Heart right ventricle (tissue), 16 donors: ENCODE measurements around the gene ZNF496. TPM values are rescaled to one million over a fixed set of nuclear protein-coding genes. Genes with fewer than 3 reads are reported as not detected.
A peak's percentile ranks its signal among the peaks of the same experiment; 100 is the strongest.

ENCODE experiments used
- ATAC-seq, 8 donors: fragments of 200-7000 bp; cut with Tn5 transposase; one replicate each; pipeline ENCODE4 v1.9.1; 2020; ENCODE audit warnings: mild to moderate bottlenecking in 8 of 8, moderate library complexity in 8 of 8, moderate number of reproducible peaks in 1 of 8
- DNase-seq, 2 donors: peaks; one replicate each; pipeline ENCODE4 v3.0.0-alpha.2; 2020
- H3K27ac ChIP-seq, 10 donors: fragments of 200-600 bp; sonication (generic) in 2 of 10; one replicate each; pipeline versions ENCODE4 v1.5.0 to v1.8.0; 2020 to 2022; ENCODE audit warnings: mild to moderate bottlenecking in 3 of 10
- H3K27me3 ChIP-seq, 7 donors: fragments of 200-600 bp; one replicate each; pipeline ENCODE4 v1.8.0; 2021 to 2022; ENCODE audit warnings: mild to moderate bottlenecking in 2 of 7
- H3K36me3 ChIP-seq, 9 donors: fragments of 200-600 bp; sonication (generic) in 1 of 9; one replicate each; pipeline versions ENCODE4 v1.5.0 to v1.8.0; 2020 to 2022; ENCODE audit warnings: mild to moderate bottlenecking in 2 of 9
- H3K4me1 ChIP-seq, 9 donors: fragments of 200-600 bp; sonication (generic) in 1 of 9; one replicate each; pipeline versions ENCODE4 v1.5.0 to v1.8.0; 2020 to 2022; ENCODE audit warnings: mild to moderate bottlenecking in 4 of 9
- H3K4me3 ChIP-seq, 10 donors: fragments of 200-600 bp; sonication (generic) in 2 of 10; one replicate each; pipeline versions ENCODE4 v1.5.0 to v1.8.0; 2020 to 2022; ENCODE audit warnings: mild to moderate bottlenecking in 7 of 10, moderate library complexity in 2 of 10
- H3K9me3 ChIP-seq, 11 donors: fragments of 200-600 bp in 10 of 11; sonication (generic) in 2 of 11; one replicate each; pipeline versions ENCODE4 v1.5.0 to v1.8.0; 2013 to 2022; ENCODE audit warnings: mild to moderate bottlenecking in 2 of 11, control low read depth in 1 of 11, moderate library complexity in 1 of 11
- WGBS, 2 donors: extraction: QIAGEN DNeasy Blood & Tissue Kit; methylation state at CpG; one replicate each; pipeline ENCODE4 v1.1.7; 2013; ENCODE audit warnings: inconsistent platforms in 1 of 2; 5-methylcytosine and 5-hydroxymethylcytosine counted together
- intact Hi-C, 10 donors: fragments of 100-400 bp; cut with DNase I; formaldehyde crosslinking; loops; one replicate each; pipeline versions ENCODE4 v1.11.1 to v1.14.2; 2022
- polyA plus RNA-seq, 2 donors: library from polyadenylated mRNA; stranded (reverse); fragments of 200-250 nt; gene quantifications; one replicate each; pipeline ENCODE4 v1.2.3, GENCODE V29; 2013
- total RNA-seq, 10 donors: library from RNA; stranded (reverse); fragmentation: NEBNext Ultra II Directional in 3 of 10; extraction: Animal tissue kit (Norgen Biotek cat#: 25700) in 3 of 10; gene quantifications; one replicate each; pipeline versions ENCODE4 v1.2.1 to v1.2.4, GENCODE V29; 2021 to 2023
- TF ChIP-seq, protein P1 (sequence below), 9 donors: fragments of 200-600 bp; sonication (generic) in 2 of 9; IDR thresholded peaks; one replicate each; pipeline versions ENCODE4 v1.5.0 to v1.8.0; 2021 to 2022; ENCODE audit warnings: antibody characterized with exemption in 9 of 9, mild to moderate bottlenecking in 5 of 9, moderate library complexity in 1 of 9
- donor health status: Arrhythmogenic right ventricular cardiomyopathy.
- donor health status: ischemic (EF 13 %, LVEDD 7.1; RV severe dilation, severe dysfunction).
- donor health status: healthy with polysubstance abuse.
- donor health status: DM: no; HTN: yes; CAD: no.
- donor health status: DM: no; HTN: no; CAD: no.
- donor health status: ischemic (EF 25% LVEDD 6.9; RV normal size, moderate dysfunction).
- donor health status: ischemic (EF 25% LVEDD 5.7; RV mildly dilated, moderate dysfunction).
- donor health status: healthy.
- donor health status: DM: yes; HTN: yes; CAD: no.
- donor health status: Ischemic cardiomyopathy.
- donor health status: ischemic (EF 35%, LVEDD 5.7; RV mildly dilated, moderate dysfunction).
- donor health status: nonischemic (EF 11% LVEDD 7.7; RV severe dilation, severe dysfunction).
- donor health status: DM: yes; HTN: yes; CAD: no.
- donor health status: PGD.
- donor health status: ischemic (EF 29% LVEDD 5.4; RV normal size, mild dysfunction).
- donor health status: nonischemic (EF 23%, LVEDD 6.1; RV moderate dilation, normal function).

Gene ZNF496
- total and polyA plus RNA-seq, 12 donors = 6.2 to 18.4 (median 13.8) TPM

DNA sequence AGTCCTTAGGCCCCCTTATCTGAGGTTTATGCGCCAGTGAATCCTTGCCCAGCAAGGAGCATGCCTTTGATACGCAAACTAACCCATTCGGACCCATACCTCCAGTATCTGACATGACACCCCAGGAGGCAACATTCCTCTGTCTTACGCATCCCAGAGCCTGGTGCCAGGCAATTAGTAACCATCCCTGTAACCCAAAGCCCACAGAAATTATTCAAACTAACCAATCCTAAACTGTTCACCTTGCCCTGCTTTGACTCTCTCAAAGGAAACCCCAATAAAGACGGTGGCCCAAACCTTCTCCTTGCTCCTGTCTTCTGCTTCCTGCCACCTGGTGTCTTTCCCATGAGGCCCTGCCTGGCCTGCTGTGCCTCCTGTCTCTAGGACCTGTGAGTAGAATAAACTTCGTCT, 36.4 kb downstream of the ZNF496 start:
- Histone ChIP-seq H3K4me1 (peaks cover 0 to 4% (median 0%) of the 10 kb centered on the region in 9 donors), H3K27me3 (peaks cover 0 to 25% (median 0%) of the 10 kb centered on the region in 7 donors), H3K4me3 (no peak overlapping the region), H3K27ac (no peak overlapping the region), H3K36me3 (peaks cover 0 to 21% (median 1%) of the 10 kb centered on the region in 9 donors), H3K9me3 (no peaks in the 10 kb centered on the region)
- TF ChIP-seq, protein P1, sequence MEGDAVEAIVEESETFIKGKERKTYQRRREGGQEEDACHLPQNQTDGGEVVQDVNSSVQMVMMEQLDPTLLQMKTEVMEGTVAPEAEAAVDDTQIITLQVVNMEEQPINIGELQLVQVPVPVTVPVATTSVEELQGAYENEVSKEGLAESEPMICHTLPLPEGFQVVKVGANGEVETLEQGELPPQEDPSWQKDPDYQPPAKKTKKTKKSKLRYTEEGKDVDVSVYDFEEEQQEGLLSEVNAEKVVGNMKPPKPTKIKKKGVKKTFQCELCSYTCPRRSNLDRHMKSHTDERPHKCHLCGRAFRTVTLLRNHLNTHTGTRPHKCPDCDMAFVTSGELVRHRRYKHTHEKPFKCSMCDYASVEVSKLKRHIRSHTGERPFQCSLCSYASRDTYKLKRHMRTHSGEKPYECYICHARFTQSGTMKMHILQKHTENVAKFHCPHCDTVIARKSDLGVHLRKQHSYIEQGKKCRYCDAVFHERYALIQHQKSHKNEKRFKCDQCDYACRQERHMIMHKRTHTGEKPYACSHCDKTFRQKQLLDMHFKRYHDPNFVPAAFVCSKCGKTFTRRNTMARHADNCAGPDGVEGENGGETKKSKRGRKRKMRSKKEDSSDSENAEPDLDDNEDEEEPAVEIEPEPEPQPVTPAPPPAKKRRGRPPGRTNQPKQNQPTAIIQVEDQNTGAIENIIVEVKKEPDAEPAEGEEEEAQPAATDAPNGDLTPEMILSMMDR (IDR thresholded peaks at IDR 0.05) = no peak
- intact Hi-C loops = no loop called here
- ATAC-seq (no peak), DNase-seq (no peak)
- WGBS, 2 donors = 39 to 42% methylated on average over 6 of the region's 6 CpGs

DNA sequence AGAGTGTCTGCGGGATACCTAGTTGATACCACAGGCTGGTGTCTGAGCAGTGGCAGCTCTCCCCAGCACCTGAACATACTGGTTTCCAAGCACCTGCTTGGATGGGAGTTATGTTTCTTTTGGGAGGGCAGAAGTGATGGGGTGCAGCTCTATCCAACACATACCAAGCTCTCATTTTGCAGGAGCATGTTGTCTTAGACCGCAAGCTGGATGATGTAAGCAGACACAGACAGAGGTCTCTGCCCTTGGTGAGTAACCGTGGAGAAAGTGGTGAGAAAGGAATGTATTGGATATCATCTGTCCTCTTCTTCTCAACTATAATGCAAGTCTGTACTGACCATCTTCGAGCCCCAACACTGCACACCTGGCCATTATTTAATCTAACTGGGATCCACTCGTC, 37.4 kb downstream of the ZNF496 start:
- 85 to 88% methylated on average over 5 of the region's 5 CpGs for WGBS, 2 donors
- H3K36me3 ChIP-seq = peaks cover 0 to 11% (median 0%) of the 10 kb centered on the region in 9 donors
- no peak for ATAC-seq
- H3K4me3 ChIP-seq = no peak overlapping the region
- H3K27ac ChIP-seq = no peak overlapping the region
- intact Hi-C loops = no loop called here
- DNase-seq = no peak
- peaks cover 0 to 4% (median 0%) of the 10 kb centered on the region in 9 donors for H3K4me1 ChIP-seq
- TF ChIP-seq, protein P1 (IDR thresholded peaks at IDR 0.05) = no peak
- no peaks in the 10 kb centered on the region for H3K9me3 ChIP-seq
- H3K27me3 ChIP-seq = peaks cover 0 to 25% (median 0%) of the 10 kb centered on the region in 7 donors

DNA sequence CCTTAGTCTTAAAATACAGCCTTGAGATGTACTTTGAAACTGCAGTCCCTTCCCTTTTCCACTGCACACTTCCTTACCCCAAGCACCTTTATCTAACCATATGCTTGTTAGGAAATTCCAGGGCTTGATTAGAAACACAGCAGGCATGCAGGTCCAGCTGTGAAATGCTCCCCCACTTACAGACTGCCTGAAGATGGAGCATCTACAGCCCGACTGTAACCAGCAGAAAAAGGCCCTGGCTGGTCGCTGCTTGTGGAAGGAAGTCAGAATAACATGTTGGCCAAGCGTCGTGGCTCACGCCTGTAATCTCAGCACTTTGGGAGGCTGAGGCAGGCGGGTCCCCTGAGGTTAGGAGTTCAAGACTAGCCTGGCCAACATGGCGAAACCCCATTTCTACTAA, 38.6 kb downstream of the ZNF496 start:
- ATAC-seq = peak in 5 of 8 donors; percentile 51 to 70 (median 62)
- no peaks in the 10 kb centered on the region for H3K36me3 ChIP-seq
- intact Hi-C loops = no loop called here

DNA sequence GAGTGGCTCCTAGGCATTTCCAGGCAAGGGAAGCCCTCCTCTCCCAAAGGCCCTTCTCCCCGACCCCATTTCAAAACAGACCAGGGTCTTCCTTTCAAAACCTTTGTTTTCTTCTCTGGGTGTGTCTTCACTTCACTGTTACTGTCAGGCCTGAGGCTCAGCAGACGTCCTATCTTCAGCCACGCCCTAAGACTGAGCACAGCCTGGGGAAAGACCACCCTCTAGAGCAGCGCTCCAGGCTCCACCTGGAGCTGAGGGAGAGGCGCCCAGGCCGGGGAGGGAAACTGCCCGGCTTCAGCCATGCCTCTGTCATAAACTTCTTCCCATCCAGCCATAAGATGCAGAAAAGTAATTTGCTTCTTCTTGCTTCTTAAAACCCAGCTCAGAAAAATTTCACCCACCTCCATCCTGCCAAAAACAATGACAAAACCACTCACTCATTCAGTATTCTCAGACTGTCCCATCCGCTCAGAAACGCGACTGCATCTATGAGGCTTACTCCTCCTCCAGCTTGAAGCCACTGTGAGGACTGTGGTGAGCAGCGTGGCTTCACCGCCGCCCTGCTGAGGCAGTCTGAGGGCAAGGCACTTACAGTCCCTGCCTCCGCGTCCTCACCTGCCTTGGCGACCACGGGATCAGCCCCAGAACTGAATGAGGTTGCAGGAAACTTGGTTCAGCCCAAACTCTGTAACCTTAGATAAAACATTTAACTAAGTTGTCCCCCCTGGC, 39.7 kb downstream of the ZNF496 start:
- H3K27ac ChIP-seq = no peak overlapping the region
- 45 to 55% methylated on average over 17 of the region's 17 CpGs for WGBS, 2 donors
- DNase-seq = no peak
- peaks cover 0 to 4% (median 0%) of the 10 kb centered on the region in 9 donors for H3K4me1 ChIP-seq
- no peak overlapping the region for H3K4me3 ChIP-seq
- H3K27me3 ChIP-seq = peaks cover 0 to 25% (median 0%) of the 10 kb centered on the region in 7 donors
- no peaks in the 10 kb centered on the region for H3K36me3 ChIP-seq
- ATAC-seq = no peak
- TF ChIP-seq, protein P1 (IDR thresholded peaks at IDR 0.05) = no peak
- intact Hi-C loops = no loop called here
- H3K9me3 ChIP-seq = peaks cover 0 to 3% (median 0%) of the 10 kb centered on the region in 11 donors

More for the DNA sequence above, 38.6 kb downstream of the ZNF496 start:
- Histone ChIP-seq H3K27me3 (peaks cover 0 to 25% (median 0%) of the 10 kb centered on the region in 7 donors), H3K4me1 (peaks cover 0 to 4% (median 0%) of the 10 kb centered on the region in 9 donors), H3K4me3 (no peak overlapping the region), H3K27ac (no peak overlapping the region), H3K9me3 (no peaks in the 10 kb centered on the region)
- TF ChIP-seq, protein P1 (IDR thresholded peaks at IDR 0.05) = no peak
- DNase-seq = no peak
- 42 to 45% methylated on average over 7 of the region's 7 CpGs for WGBS, 2 donors
